Activated CD8-positive, alpha-beta memory T cell treated with anti-CD3 and anti-CD28 coated beads, Interleukin-2, amount 10 ng/mL, durations not matched to agents 7 days and 5 days (primary cell): ENCODE data around the gene UTP11. TPM values are rescaled to one million over a fixed set of nuclear protein-coding genes. Genes with fewer than 3 reads are reported as not detected.

Source experiments
- ATAC-seq: fragments of 150-1000 bp; cut with Tn5 transposase; one replicate; pipeline ENCODE4 v1.10.0; 2021; ENCODE audit warnings: moderate library complexity
- CTCF ChIA-PET: fragments of 350-600 bp; sonication (Branson Sonifier 250); formaldehyde crosslinking; loops from one replicate; lab custom pipeline; 2021; ENCODE audit warnings: antibody characterized with exemption; lab: Charles Lee
- DNase-seq: peaks from one replicate; pipeline ENCODE4 v3.0.0-alpha.2; 2020
- H3K27ac Mint-ChIP-seq: one replicate; pipeline ENCODE4 v1.8.0; 2021; ENCODE audit warnings: mild to moderate bottlenecking, mixed read lengths
- H3K27me3 Mint-ChIP-seq: one replicate; pipeline ENCODE4 v1.8.0; 2021; ENCODE audit warnings: mixed read lengths
- H3K36me3 Mint-ChIP-seq: one replicate; pipeline ENCODE4 v1.8.0; 2021; ENCODE audit warnings: mild to moderate bottlenecking, mixed read lengths
- H3K4me1 Mint-ChIP-seq: one replicate; pipeline ENCODE4 v1.8.0; 2021; ENCODE audit warnings: mixed read lengths
- H3K4me3 Mint-ChIP-seq: one replicate; pipeline ENCODE4 v1.8.0; 2021; ENCODE audit warnings: mild to moderate bottlenecking, moderate library complexity, mixed read lengths
- H3K9me3 Mint-ChIP-seq: one replicate; pipeline ENCODE4 v1.8.0; 2022; ENCODE audit warnings: low read depth, mixed read lengths
- total RNA-seq, 2 experiments: library from RNA; stranded (reverse); gene quantifications; one replicate each; pipeline ENCODE4 v1.2.3, GENCODE V29; 2021

The UTP11 gene
- total RNA-seq, 2 experiments from 2014 or later, result 32.4 to 49.6 TPM

GRCh38 chr1:37997256-37998088, 15.1 kb upstream of the UTP11 start:
- no peak for ATAC-seq
- Mint-ChIP-seq H3K36me3 (peaks cover 7% of the 10 kb centered on the region), H3K27me3 (no peaks in the 10 kb centered on the region), H3K4me1 (peaks cover 40% of the 10 kb centered on the region), H3K4me3 (no peak overlapping the region), H3K27ac (no peak overlapping the region), H3K9me3 (no peaks in the 10 kb centered on the region)
- CTCF ChIA-PET, result no interaction called here
- DNase-seq, result no peak

- peaks cover 43% of the 10 kb centered on the region for H3K4me1 Mint-ChIP-seq
- no peak for DNase-seq
- H3K4me3 Mint-ChIP-seq, result no peak overlapping the region
- no peak overlapping the region for H3K27ac Mint-ChIP-seq
- CTCF ChIA-PET, result no interaction called here
- no peak for ATAC-seq
- peaks cover 7% of the 10 kb centered on the region for H3K36me3 Mint-ChIP-seq
- H3K27me3 Mint-ChIP-seq, result no peaks in the 10 kb centered on the region
- H3K9me3 Mint-ChIP-seq, result no peaks in the 10 kb centered on the region
These were observed 14.3 kb upstream of the UTP11 start for GRCh38 chr1:37998089-37998808.

- Mint-ChIP-seq H3K27ac (peak overlapping the region; percentile 85), H3K36me3 (peaks cover 7% of the 10 kb centered on the region), H3K4me3 (no peak overlapping the region), H3K27me3 (no peaks in the 10 kb centered on the region), H3K9me3 (no peaks in the 10 kb centered on the region), H3K4me1 (peaks cover 51% of the 10 kb centered on the region)
- CTCF ChIA-PET, result interaction anchor here (1.3 to 4.3 kb wide), 2 partner anchors 8 to 139 kb away, joined by 3 to 29 read pairs; partner anchors contain the start of gene SF3A3
- DNase-seq (no peak), ATAC-seq (no peak)
These were observed 13.6 kb upstream of the UTP11 start for GRCh38 chr1:37998913-37999429.

- ATAC-seq (no peak), DNase-seq (no peak)
- CTCF ChIA-PET, result interaction anchor here (1.3 to 4.3 kb wide), 3 partner anchors 9 to 140 kb away, joined by 3 to 29 read pairs (median 3); partner anchors contain the start of gene SF3A3
- Mint-ChIP-seq H3K27ac (peak overlapping the region; percentile 85), H3K36me3 (peaks cover 10% of the 10 kb centered on the region), H3K4me1 (peaks cover 54% of the 10 kb centered on the region), H3K4me3 (no peak overlapping the region), H3K9me3 (no peaks in the 10 kb centered on the region), H3K27me3 (no peaks in the 10 kb centered on the region)
These were observed 12.9 kb upstream of the UTP11 start for GRCh38 chr1:37999430-38000232.

GRCh38 chr1:38000233-38000528, 12.4 kb upstream of the UTP11 start:
- H3K36me3 Mint-ChIP-seq, result peaks cover 7% of the 10 kb centered on the region
- DNase-seq, result no peak
- H3K4me3 Mint-ChIP-seq, result no peak overlapping the region
- H3K27ac Mint-ChIP-seq, result peak overlapping the region; percentile 52
- peaks cover 49% of the 10 kb centered on the region for H3K4me1 Mint-ChIP-seq
- CTCF ChIA-PET, result interaction anchor here (0.9 to 4.3 kb wide), 4 partner anchors 9 to 140 kb away, joined by 3 to 29 read pairs (median 3); partner anchors contain the start of gene SF3A3
- H3K27me3 Mint-ChIP-seq, result no peaks in the 10 kb centered on the region
- no peaks in the 10 kb centered on the region for H3K9me3 Mint-ChIP-seq
- no peak for ATAC-seq

GRCh38 chr1:38000529-38001455, 11.7 kb upstream of the UTP11 start:
- H3K27me3 Mint-ChIP-seq, result no peaks in the 10 kb centered on the region
- H3K36me3 Mint-ChIP-seq, result peaks cover 7% of the 10 kb centered on the region
- H3K4me3 Mint-ChIP-seq, result no peak overlapping the region
- H3K27ac Mint-ChIP-seq, result peak overlapping the region; percentile 52
- no peak for DNase-seq
- peaks cover 47% of the 10 kb centered on the region for H3K4me1 Mint-ChIP-seq
- CTCF ChIA-PET, result interaction anchor here (0.9 to 4.3 kb wide), 5 partner anchors 10 to 141 kb away, joined by 3 to 29 read pairs (median 3); partner anchors contain the start of gene SF3A3
- no peak for ATAC-seq
- H3K9me3 Mint-ChIP-seq, result no peaks in the 10 kb centered on the region

GRCh38 chr1:38003261-38004250, 9.0 kb upstream of the UTP11 start:
- peaks cover 4% of the 10 kb centered on the region for H3K36me3 Mint-ChIP-seq
- peak overlapping the region; percentile 78 for H3K27ac Mint-ChIP-seq
- CTCF ChIA-PET, result interaction anchor here (0.6 to 1.3 kb wide), 6 partner anchors 9 to 71 kb away, joined by 3 to 7 read pairs (median 3); no protein-coding TSS in a partner anchor
- DNase-seq (no peak), ATAC-seq (peak; percentile 4)
- no peaks in the 10 kb centered on the region for H3K9me3 Mint-ChIP-seq
- peak overlapping the region; percentile 81 for H3K4me3 Mint-ChIP-seq
- H3K4me1 Mint-ChIP-seq, result peaks cover 49% of the 10 kb centered on the region
- no peaks in the 10 kb centered on the region for H3K27me3 Mint-ChIP-seq

- peaks cover 49% of the 10 kb centered on the region for H3K4me1 Mint-ChIP-seq
These were observed 8.0 kb upstream of the UTP11 start for GRCh38 chr1:38004284-38005108.

GRCh38 chr1:38005195-38006007, 7.1 kb upstream of the UTP11 start, which contains the start of gene FHL3:
TSS of gene FHL3 (minus strand) at chr1:38005514. CDS start at chr1:37999412, 6,102 bp downstream.
- H3K4me1 Mint-ChIP-seq, result peaks cover 49% of the 10 kb centered on the region
- H3K27ac Mint-ChIP-seq, result peak within 1 kb of the TSS; percentile 78
- peaks cover 3% of the 10 kb centered on the region for H3K36me3 Mint-ChIP-seq
- DNase-seq (peak; percentile 58), ATAC-seq (peak; percentile 52)
- CTCF ChIA-PET, result no interaction called here
- H3K9me3 Mint-ChIP-seq, result no peaks in the 10 kb centered on the region
- H3K4me3 Mint-ChIP-seq, result peak within 1 kb of the TSS; percentile 81
- no peaks in the 10 kb centered on the region for H3K27me3 Mint-ChIP-seq

More at GRCh38 chr1:38004284-38005108, 8.0 kb upstream of the UTP11 start:
- DNase-seq (no peak), ATAC-seq (peak; percentile 38)
- no peaks in the 10 kb centered on the region for H3K27me3 Mint-ChIP-seq
- H3K36me3 Mint-ChIP-seq, result peaks cover 3% of the 10 kb centered on the region
- H3K9me3 Mint-ChIP-seq, result no peaks in the 10 kb centered on the region
- H3K4me3 Mint-ChIP-seq, result peak overlapping the region; percentile 81
- peak overlapping the region; percentile 78 for H3K27ac Mint-ChIP-seq
- CTCF ChIA-PET, result interaction anchor here (1.1 to 1.3 kb wide), 3 partner anchors 10 to 14 kb away, joined by 3 to 7 read pairs (median 3); no protein-coding TSS in a partner anchor
